Mucosa of stomach (tissue), 1 donor: ENCODE data around the gene NOTCH4.
"Not testable (repeated sequence)": the region's sequence is repeated elsewhere in the genome, so short reads cannot be mapped to it uniquely, and the experiment has no call there.

Experiments
- H3K27me3 ChIP-seq: one replicate; pipeline ENCODE4 v1.7.0; 2013; ENCODE audit warnings: mild to moderate bottlenecking, low read length; ENCODE audit not compliant: control insufficient read depth, insufficient read depth
- H3K36me3 ChIP-seq: one replicate; pipeline ENCODE4 v1.7.0; 2013; ENCODE audit warnings: low read length; ENCODE audit not compliant: control insufficient read depth, insufficient read depth
- H3K4me1 ChIP-seq: one replicate; pipeline ENCODE4 v1.7.0; 2013; ENCODE audit warnings: mild to moderate bottlenecking, low read length; ENCODE audit not compliant: control insufficient read depth, insufficient read depth
- H3K4me3 ChIP-seq: one replicate; pipeline ENCODE4 v1.7.0; 2013; ENCODE audit warnings: low read length
- H3K9ac ChIP-seq: one replicate; pipeline ENCODE4 v1.7.0; 2013; ENCODE audit warnings: mild to moderate bottlenecking, low read length, moderate library complexity
- H3K9me3 ChIP-seq: one replicate; pipeline ENCODE4 v1.7.0; 2013; ENCODE audit warnings: mild to moderate bottlenecking, low read length, moderate library complexity; ENCODE audit not compliant: control insufficient read depth
- donor health status: Pancreatic carcinoma.

NOTCH4 gene

GRCh38 chr6:32244270-32244669 is 20.4 kb upstream of the NOTCH4 start:
- H3K9me3 ChIP-seq, result no peaks in the 10 kb centered on the region
- no peak overlapping the region for H3K4me3 ChIP-seq
- no peak overlapping the region for H3K9ac ChIP-seq
- H3K36me3 ChIP-seq, result no peaks in the 10 kb centered on the region
- peaks cover 4% of the 10 kb centered on the region for H3K4me1 ChIP-seq
- no peaks in the 10 kb centered on the region for H3K27me3 ChIP-seq

GRCh38 chr6:32242318-32242813 is 18.5 kb upstream of the NOTCH4 start:
- H3K27me3 ChIP-seq, H3K9ac ChIP-seq, H3K36me3 ChIP-seq, H3K9me3 ChIP-seq, H3K4me3 ChIP-seq, H3K4me1 ChIP-seq: not testable (repeated sequence)

- H3K27me3 ChIP-seq, result no peaks in the 10 kb centered on the region
- H3K9ac ChIP-seq, result no peak overlapping the region
- no peaks in the 10 kb centered on the region for H3K36me3 ChIP-seq
- H3K4me1 ChIP-seq, result peaks cover 4% of the 10 kb centered on the region
- H3K9me3 ChIP-seq, result no peaks in the 10 kb centered on the region
- no peak overlapping the region for H3K4me3 ChIP-seq
Measured at GRCh38 chr6:32240686-32241085, 16.8 kb upstream of the NOTCH4 start.

GRCh38 chr6:32239462-32239861 is 15.6 kb upstream of the NOTCH4 start:
- Histone ChIP-seq H3K9me3 (no peaks in the 10 kb centered on the region), H3K4me1 (no peaks in the 10 kb centered on the region), H3K4me3 (no peak overlapping the region), H3K27me3 (no peaks in the 10 kb centered on the region), H3K9ac (no peak overlapping the region), H3K36me3 (no peaks in the 10 kb centered on the region)

GRCh38 chr6:32234934-32235333 is 11.1 kb upstream of the NOTCH4 start:
- Histone ChIP-seq H3K4me1 (no peaks in the 10 kb centered on the region), H3K4me3 (no peak overlapping the region), H3K9me3 (no peaks in the 10 kb centered on the region), H3K27me3 (no peaks in the 10 kb centered on the region), H3K36me3 (no peaks in the 10 kb centered on the region), H3K9ac (no peak overlapping the region)

GRCh38 chr6:32226434-32226833 is 2.6 kb upstream of the NOTCH4 start:
- Histone ChIP-seq H3K9ac (no peak overlapping the region), H3K4me3 (no peak overlapping the region), H3K4me1 (no peaks in the 10 kb centered on the region), H3K9me3 (no peaks in the 10 kb centered on the region), H3K27me3 (no peaks in the 10 kb centered on the region), H3K36me3 (no peaks in the 10 kb centered on the region)

- Histone ChIP-seq H3K4me3 (no peak overlapping the region), H3K9ac (no peak overlapping the region), H3K36me3 (no peaks in the 10 kb centered on the region), H3K27me3 (no peaks in the 10 kb centered on the region), H3K4me1 (no peaks in the 10 kb centered on the region), H3K9me3 (no peaks in the 10 kb centered on the region)
Measured at GRCh38 chr6:32224696-32225095, 829 bp upstream of the NOTCH4 start.

- H3K4me3 ChIP-seq, result no peak overlapping the region
Measured at GRCh38 chr6:32222333-32223230, 1.3 kb downstream of the NOTCH4 start.

GRCh38 chr6:32220021-32220420 is 3.8 kb downstream of the NOTCH4 start:
- Histone ChIP-seq H3K9ac (no peak overlapping the region), H3K27me3 (no peaks in the 10 kb centered on the region), H3K4me1 (no peaks in the 10 kb centered on the region), H3K36me3 (no peaks in the 10 kb centered on the region), H3K4me3 (no peak overlapping the region), H3K9me3 (no peaks in the 10 kb centered on the region)

More at GRCh38 chr6:32222333-32223230, 1.3 kb downstream of the NOTCH4 start:
- Histone ChIP-seq H3K36me3 (no peaks in the 10 kb centered on the region), H3K27me3 (no peaks in the 10 kb centered on the region), H3K9ac (no peak overlapping the region), H3K4me1 (no peaks in the 10 kb centered on the region), H3K9me3 (no peaks in the 10 kb centered on the region)

GRCh38 chr6:32218167-32218566 is 5.7 kb downstream of the NOTCH4 start:
- Histone ChIP-seq H3K27me3 (no peaks in the 10 kb centered on the region), H3K36me3 (no peaks in the 10 kb centered on the region), H3K4me1 (no peaks in the 10 kb centered on the region), H3K9me3 (no peaks in the 10 kb centered on the region), H3K9ac (no peak overlapping the region), H3K4me3 (no peak overlapping the region)

- Histone ChIP-seq H3K9me3 (no peaks in the 10 kb centered on the region), H3K4me3 (no peak overlapping the region), H3K36me3 (no peaks in the 10 kb centered on the region), H3K9ac (no peak overlapping the region), H3K27me3 (no peaks in the 10 kb centered on the region), H3K4me1 (no peaks in the 10 kb centered on the region)
Measured at GRCh38 chr6:32216998-32217397, 6.9 kb downstream of the NOTCH4 start.

- Histone ChIP-seq H3K36me3 (no peaks in the 10 kb centered on the region), H3K4me1 (no peaks in the 10 kb centered on the region), H3K4me3 (no peak overlapping the region), H3K9ac (no peak overlapping the region), H3K9me3 (no peaks in the 10 kb centered on the region), H3K27me3 (no peaks in the 10 kb centered on the region)
Measured at GRCh38 chr6:32216285-32216684, 7.6 kb downstream of the NOTCH4 start.
